Caco-2 (cell line): ENCODE results near the gene SCRG1. TPM values are rescaled to one million over a fixed set of nuclear protein-coding genes. Genes with fewer than 3 reads are reported as not detected.

Source experiments
- BruUV-seq: library from RNA; stranded (reverse); fragments of 400-500 nt; replicated peaks from 2 replicates; lab custom pipeline; 2021; lab: Mats Ljungman, UMichigan
- CTCF ChIA-PET: fragments of 300-600 bp; sonication (Branson Sonifier 250); formaldehyde crosslinking; loops from one replicate; lab custom pipeline; 2022; ENCODE audit warnings: antibody characterized with exemption; lab: Charles Lee
- POLR2A ChIA-PET: fragments of 300-600 bp; sonication (Branson Sonifier 250); formaldehyde crosslinking; loops from one replicate; lab custom pipeline; 2022; ENCODE audit warnings: antibody characterized with exemption; lab: Charles Lee
- DNase-seq, 2 experiments: peaks; one replicate each; pipeline versions ENCODE4 v3.0.0 to v3.0.0-alpha.2; 2020 to 2022
- H3K27me3 ChIP-seq: replicated peaks from 2 replicates; pipeline ENCODE4 v1.6.0; 2011; ENCODE audit warnings: low read length; ENCODE audit not compliant: control insufficient read depth, insufficient read depth
- H3K36me3 ChIP-seq: 2 replicates; pipeline ENCODE4 v1.5.1; 2011; ENCODE audit warnings: low read length; ENCODE audit not compliant: control insufficient read depth, insufficient read depth
- H3K4me1 ChIP-seq: fragments of 250-450 bp; sonication (Bioruptor Pico); 2 replicates; pipeline ENCODE4 v1.5.1; 2020; ENCODE audit warnings: mild to moderate bottlenecking
- H3K4me3 ChIP-seq: 2 replicates; pipeline ENCODE4 v1.5.1; 2011; ENCODE audit warnings: low read depth, mild to moderate bottlenecking, control low read depth, low read length
- H3K9me3 ChIP-seq: fragments of 250-450 bp; sonication (Bioruptor Pico); 2 replicates; pipeline ENCODE4 v1.5.1; 2020; ENCODE audit warnings: mild to moderate bottlenecking, moderate library complexity
- H3K27ac Mint-ChIP-seq: one replicate; pipeline ENCODE4 v1.8.0; 2022; ENCODE audit warnings: mixed read lengths; ENCODE audit not compliant: unreplicated experiment
- H3K27me3 Mint-ChIP-seq: one replicate; pipeline ENCODE4 v1.8.0; 2022; ENCODE audit warnings: mixed read lengths; ENCODE audit not compliant: insufficient read depth, unreplicated experiment
- H3K36me3 Mint-ChIP-seq: one replicate; pipeline ENCODE4 v1.8.0; 2022; ENCODE audit warnings: mild to moderate bottlenecking, mixed read lengths; ENCODE audit not compliant: insufficient read depth, unreplicated experiment
- H3K4me1 Mint-ChIP-seq: one replicate; pipeline ENCODE4 v1.8.0; 2022; ENCODE audit warnings: low read depth, mixed read lengths; ENCODE audit not compliant: unreplicated experiment
- H3K4me3 Mint-ChIP-seq: one replicate; pipeline ENCODE4 v1.8.0; 2022; ENCODE audit warnings: mild to moderate bottlenecking, moderate library complexity, mixed read lengths; ENCODE audit not compliant: unreplicated experiment
- H3K9me3 Mint-ChIP-seq: one replicate; pipeline ENCODE4 v1.8.0; 2022; ENCODE audit warnings: mixed read lengths; ENCODE audit not compliant: unreplicated experiment
- intact Hi-C: fragments of 100-400 bp; cut with micrococcal nuclease; formaldehyde crosslinking; loops from one replicate; pipeline ENCODE4 v1.10.0; 2022; ENCODE audit not compliant: unreplicated experiment
- total RNA-seq: library from RNA; stranded (reverse); gene quantifications from 2 replicates; pipeline ENCODE4 v1.2.3, GENCODE V29; 2022
- TF ChIP-seq, protein P1 (sequence below), 2 experiments: fragments of 200-600 bp in 1 of 2; IDR thresholded peaks; 1 replicate in 1 of 2; 2 replicates in 1 of 2; pipeline versions ENCODE4 v1.5.1 to v1.8.0; 2011 to 2022; ENCODE audit warnings: antibody characterized with exemption in 1 of 2, control low read depth in 1 of 2, inconsistent platforms in 1 of 2, low read depth in 1 of 2, low read length in 1 of 2, mild to moderate bottlenecking in 1 of 2, moderate library complexity in 1 of 2; ENCODE audit not compliant: insufficient read depth in 1 of 2, severe bottlenecking in 1 of 2, unreplicated experiment in 1 of 2

SCRG1 gene
- total RNA-seq, 1 experiment from 2014 or later: not detected

DNA sequence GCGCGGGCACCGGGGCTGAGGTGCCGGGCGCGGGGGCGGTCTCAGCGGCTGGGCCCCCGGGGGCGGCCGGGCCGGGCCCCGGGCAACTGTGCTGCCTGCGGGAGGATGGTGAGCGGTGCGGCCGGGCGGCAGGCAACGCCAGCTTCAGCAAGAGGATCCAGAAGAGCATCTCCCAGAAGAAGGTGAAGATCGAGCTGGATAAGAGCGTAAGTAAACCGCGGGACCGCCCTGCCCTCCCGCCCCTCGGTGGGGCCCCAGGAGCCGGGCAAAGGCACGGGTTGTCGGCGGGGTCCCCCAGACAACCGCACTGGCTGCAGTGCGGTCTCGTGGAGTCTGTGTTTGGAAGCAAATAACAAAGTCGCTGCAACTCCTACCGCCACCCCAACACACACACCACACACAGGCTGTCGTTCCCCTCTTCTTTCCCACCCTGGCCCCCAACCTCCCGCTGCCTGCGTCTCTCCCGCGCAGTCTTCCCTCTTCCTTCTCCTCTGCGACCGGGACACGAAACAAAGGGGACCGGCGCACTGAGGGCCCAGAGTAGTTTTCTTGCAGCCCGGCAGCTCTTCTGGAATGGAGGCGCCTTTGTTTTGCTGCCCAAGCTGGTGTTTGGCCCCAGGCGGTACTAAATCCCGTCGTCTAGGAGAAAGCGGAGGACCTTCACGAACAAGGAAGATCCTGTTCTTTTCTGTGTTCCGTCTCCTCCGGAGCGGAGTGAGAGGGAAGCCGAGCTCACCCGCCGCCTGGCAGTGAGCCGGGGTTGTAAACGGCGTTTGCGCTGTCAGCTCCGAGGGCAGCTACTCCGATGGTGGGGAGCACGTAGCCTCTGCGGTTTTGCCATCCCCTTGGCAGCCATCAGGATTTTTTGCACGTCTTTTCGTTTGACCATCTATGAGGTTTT, 27.4 kb downstream of the SCRG1 start:
- peaks cover 6% of the 10 kb centered on the region for H3K4me1 Mint-ChIP-seq
- Histone ChIP-seq H3K36me3 (no peaks in the 10 kb centered on the region), H3K9me3 (no peaks in the 10 kb centered on the region), H3K4me1 (0 out of 2 replicates have a peak, but pooled peaks cover 3% of the 10 kb centered on the region), H3K4me3 (peak overlapping the region; percentile 93), H3K27me3 (no peaks in the 10 kb centered on the region)
- peaks cover 11% of the 10 kb centered on the region for H3K36me3 Mint-ChIP-seq
- ChIA-PET POLR2A (interaction anchor here (0.6 to 4.0 kb wide), 4 partner anchors 26 to 96 kb away, joined by 5 to 113 read pairs (median 7); partner anchors contain the start of gene HMGB2), CTCF (interaction anchor here (0.7 to 2.0 kb wide), 7 partner anchors 36 to 123 kb away, joined by 3 to 20 read pairs (median 3); partner anchors contain the start of gene HMGB2)
- peak overlapping the region; percentile 85 for H3K4me3 Mint-ChIP-seq
- intact Hi-C loops: loop anchor here (2.0 kb wide), 1 partner anchor 45 kb away; no protein-coding TSS in a partner anchor
- H3K9me3 Mint-ChIP-seq: no peaks in the 10 kb centered on the region
- peak; percentile 51 to 56 for DNase-seq
- peaks cover 2% of the 10 kb centered on the region for H3K27me3 Mint-ChIP-seq
- BruUV-seq: no TSS peak
- peak overlapping the region; percentile 83 for H3K27ac Mint-ChIP-seq
- TF ChIP-seq, protein P1, sequence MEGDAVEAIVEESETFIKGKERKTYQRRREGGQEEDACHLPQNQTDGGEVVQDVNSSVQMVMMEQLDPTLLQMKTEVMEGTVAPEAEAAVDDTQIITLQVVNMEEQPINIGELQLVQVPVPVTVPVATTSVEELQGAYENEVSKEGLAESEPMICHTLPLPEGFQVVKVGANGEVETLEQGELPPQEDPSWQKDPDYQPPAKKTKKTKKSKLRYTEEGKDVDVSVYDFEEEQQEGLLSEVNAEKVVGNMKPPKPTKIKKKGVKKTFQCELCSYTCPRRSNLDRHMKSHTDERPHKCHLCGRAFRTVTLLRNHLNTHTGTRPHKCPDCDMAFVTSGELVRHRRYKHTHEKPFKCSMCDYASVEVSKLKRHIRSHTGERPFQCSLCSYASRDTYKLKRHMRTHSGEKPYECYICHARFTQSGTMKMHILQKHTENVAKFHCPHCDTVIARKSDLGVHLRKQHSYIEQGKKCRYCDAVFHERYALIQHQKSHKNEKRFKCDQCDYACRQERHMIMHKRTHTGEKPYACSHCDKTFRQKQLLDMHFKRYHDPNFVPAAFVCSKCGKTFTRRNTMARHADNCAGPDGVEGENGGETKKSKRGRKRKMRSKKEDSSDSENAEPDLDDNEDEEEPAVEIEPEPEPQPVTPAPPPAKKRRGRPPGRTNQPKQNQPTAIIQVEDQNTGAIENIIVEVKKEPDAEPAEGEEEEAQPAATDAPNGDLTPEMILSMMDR (IDR thresholded peaks at IDR 0.05; ENCODE audit: insufficient read depth in 1 of 2, low read depth in 1 of 2, low read length in 1 of 2, severe bottlenecking in 1 of 2, unreplicated experiment in 1 of 2): no peak

DNA sequence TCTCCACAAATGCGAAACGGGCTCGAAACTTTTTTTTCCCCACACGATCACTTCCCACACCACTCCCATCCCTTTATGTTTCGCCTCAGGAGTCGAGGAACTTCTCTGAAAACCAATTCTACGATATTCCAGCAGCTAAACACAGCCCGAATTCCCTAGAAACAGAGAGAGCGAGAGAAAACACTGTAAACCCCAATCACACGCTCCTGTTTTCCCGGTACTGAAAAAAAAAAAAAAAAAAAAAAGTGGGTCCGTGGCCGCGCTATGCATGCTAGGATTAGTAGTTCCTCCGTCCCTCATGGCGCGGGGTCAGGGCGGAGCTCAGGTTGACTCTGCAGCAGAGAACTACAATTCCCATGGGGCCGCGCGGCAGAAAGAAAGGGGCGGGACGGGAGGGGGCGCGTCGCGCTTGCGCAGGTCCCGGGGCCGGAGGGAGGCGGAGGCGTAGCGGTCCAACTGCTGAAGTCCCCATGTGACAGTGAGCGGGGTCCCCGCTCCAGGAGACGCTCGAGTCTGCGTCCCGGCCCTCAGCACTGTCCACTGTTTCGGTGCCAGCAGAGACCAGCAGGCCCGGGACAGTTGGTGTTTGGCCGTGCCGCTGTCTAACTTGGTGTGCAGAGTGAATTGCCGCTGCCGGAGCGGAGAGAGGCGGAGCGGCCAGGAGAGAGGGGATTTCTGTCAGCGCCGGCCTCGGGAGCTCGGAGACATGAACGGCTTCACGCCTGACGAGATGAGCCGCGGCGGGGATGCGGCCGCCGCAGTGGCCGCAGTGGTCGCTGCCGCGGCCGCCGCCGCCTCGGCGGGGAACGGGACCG, 28.2 kb downstream of the SCRG1 start, which contains the start of gene SAP30:
TSS of gene SAP30 (plus strand) at position 478 of the 815 bp plus-strand sequence. CDS start at position 707, 229 bp downstream.
- H3K4me1 ChIP-seq: 0 out of 2 replicates have a peak, but pooled peaks cover 3% of the 10 kb centered on the region
- intact Hi-C loops: loop anchor here (1.0 to 2.0 kb wide), 2 partner anchors 36 to 46 kb away; partner anchors contain the start of gene HMGB2
- POLR2A ChIA-PET: interaction anchor here (0.6 to 4.0 kb wide), 9 partner anchors 26 to 896 kb away, joined by 3 to 113 read pairs (median 6); partner anchors contain the start of gene HMGB2
- DNase-seq: peak; percentile 93 to 96
- Mint-ChIP-seq H3K9me3 (no peaks in the 10 kb centered on the region), H3K27ac (peak within 1 kb of the TSS; percentile 83), H3K4me3 (peak within 1 kb of the TSS; percentile 85), H3K27me3 (peaks cover 2% of the 10 kb centered on the region), H3K4me1 (peaks cover 6% of the 10 kb centered on the region), H3K36me3 (peaks cover 11% of the 10 kb centered on the region)
- no peaks in the 10 kb centered on the region for H3K9me3 ChIP-seq
- BruUV-seq: no TSS peak
- H3K27me3 ChIP-seq: no peaks in the 10 kb centered on the region
- TF ChIP-seq, protein P1 (IDR thresholded peaks at IDR 0.05; ENCODE audit: insufficient read depth in 1 of 2, low read depth in 1 of 2, low read length in 1 of 2, severe bottlenecking in 1 of 2, unreplicated experiment in 1 of 2): no peak
- CTCF ChIA-PET: interaction anchor here (0.6 to 2.0 kb wide), 10 partner anchors 10 to 346 kb away, joined by 3 to 20 read pairs (median 6); partner anchors contain the start of gene HMGB2
- H3K4me3 ChIP-seq: peak within 1 kb of the TSS; percentile 93
- no peaks in the 10 kb centered on the region for H3K36me3 ChIP-seq
